ENCODE data around the gene ONECUT3. TPM values are rescaled to one million over a fixed set of nuclear protein-coding genes. Genes with fewer than 3 reads are reported as not detected.

The ONECUT3 gene
- total and polyA plus RNA-seq, 2 of the 4 experiments (the other 2 are of a cell fraction), result not detected

- Histone ChIP-seq H2BK5ac (ENCODE audit: low read depth, low read length, poor library complexity, severe bottlenecking) (no peak overlapping the region), H3K27ac (ENCODE audit: insufficient read depth, low read length) (no peak overlapping the region), H3K4me1 (ENCODE audit: control insufficient read depth, insufficient read depth, low read length) (no peaks in the 10 kb centered on the region), H3K79me1 (ENCODE audit: low read depth in 1 of 2, low read length in 2 of 2) (no peaks in the 10 kb centered on the region), H3K4me3 (ENCODE audit: insufficient read depth, low read depth, low read length) (no peak overlapping the region), H3K4ac (ENCODE audit: low read depth, low read length) (no peak overlapping the region), H3K36me3 (ENCODE audit: control insufficient read depth, insufficient read depth, low read length) (no peaks in the 10 kb centered on the region), H3K9me3 (ENCODE audit: control insufficient read depth, insufficient read depth, low read length) (peaks cover 21% of the 10 kb centered on the region), H4K20me1 (ENCODE audit: insufficient read depth, low read length) (no peaks in the 10 kb centered on the region), H3K27me3 (ENCODE audit: control insufficient read depth, insufficient read depth, low read length) (peaks cover 59% of the 10 kb centered on the region), H2BK20ac (ENCODE audit: low read depth, low read length) (no peak overlapping the region), H2BK120ac (ENCODE audit: low read depth, low read length) (no peak overlapping the region), H4K91ac (ENCODE audit: insufficient read depth, low read depth, low read length) (no peak overlapping the region), H2AK9ac (replicated peaks; ENCODE audit: low read depth, low read length, poor library complexity) (no peak overlapping the region), H3K9ac (ENCODE audit: low read depth, low read length) (no peak overlapping the region), H4K5ac (ENCODE audit: low read depth, low read length) (no peak overlapping the region), H3K18ac (ENCODE audit: low read depth, low read length) (no peak overlapping the region), H3K4me2 (ENCODE audit: low read depth, low read length) (no peak overlapping the region), H4K8ac (ENCODE audit: low read depth in 2 of 2, low read length in 2 of 2) (no peak overlapping the region), H3K9me1 (ENCODE audit: insufficient read depth, low read length) (no peaks in the 10 kb centered on the region), H2AK5ac (ENCODE audit: low read depth, low read length) (no peak overlapping the region), H3K14ac (replicated peaks; ENCODE audit: low read depth, low read length) (no peak overlapping the region), H3K23ac (ENCODE audit: low read depth, low read length) (no peak overlapping the region), H2BK15ac (ENCODE audit: low read depth, low read length) (no peak overlapping the region), H2AFZ (replicated peaks; ENCODE audit: low read length, poor library complexity) (no peak overlapping the region), H3K56ac (ENCODE audit: extremely low read depth, insufficient read depth, low read length) (no peak overlapping the region)
- CTCF ChIA-PET, result no interaction called here
- POLR2A ChIA-PET (ENCODE audit: unreplicated experiment), result no interaction called here
- in situ Hi-C loops (cut with MboI; ENCODE audit: low sequenced_read_pairs), result no loop called here
- DNase-seq, result no peak
- BruUV-seq (replicated peaks), result no TSS peak
- WGBS, 2 experiments (ENCODE audit: extremely low coverage in 2 of 2, insufficient read length in 1 of 2), result 83% methylated on average over 1 of the region's 4 CpGs; no CpG with 5 or more reads in 1 of the 2 experiments
- TF ChIP-seq MAFK (IDR thresholded peaks at IDR 0.05; ENCODE audit: low read depth, low read length), result no peak
- TF ChIP-seq USF2 (IDR thresholded peaks at IDR 0.05; ENCODE audit: low read depth, low read length), result no peak
- no peak for TF ChIP-seq FOS (IDR thresholded peaks at IDR 0.05; ENCODE audit: low read depth, low read length)
- TF ChIP-seq RCOR1 (IDR thresholded peaks at IDR 0.05; ENCODE audit: insufficient replicate concordance, low read length), result no peak
- no peak for TF ChIP-seq MXI1 (IDR thresholded peaks at IDR 0.05; ENCODE audit: borderline replicate concordance, low read depth, low read length)
- TF ChIP-seq POLR2A (IDR thresholded peaks at IDR 0.05; ENCODE audit: low read depth, low read length), result no peak
- TF ChIP-seq RFX5 (IDR thresholded peaks at IDR 0.05; ENCODE audit: low read depth, low read length), result no peak
- TF ChIP-seq RAD21 (IDR thresholded peaks at IDR 0.05; ENCODE audit: low read length), result no peak
- no peak for TF ChIP-seq NFE2L2 (IDR thresholded peaks at IDR 0.05; ENCODE audit: low read depth, low read length)
- TF ChIP-seq CHD1 (IDR thresholded peaks at IDR 0.05; ENCODE audit: low read depth, low read length), result no peak
- no peak for TF ChIP-seq SMC3 (IDR thresholded peaks at IDR 0.05; ENCODE audit: low read depth, low read length)
- TF ChIP-seq ELK1 (IDR thresholded peaks at IDR 0.05; ENCODE audit: borderline replicate concordance, low read depth, low read length), result no peak
- TF ChIP-seq CEBPB (IDR thresholded peaks at IDR 0.05; ENCODE audit: low read depth, low read length), result no peak
- TF ChIP-seq MAZ (IDR thresholded peaks at IDR 0.05; ENCODE audit: borderline replicate concordance, low read depth, low read length), result no peak
- no peak for TF ChIP-seq CTCF (conservative IDR thresholded peaks at IDR 0.05; ENCODE audit: low read depth, low read length)
- no peak for TF ChIP-seq BHLHE40 (IDR thresholded peaks at IDR 0.05; ENCODE audit: low read depth, low read length)
- no peak for ATAC-seq (ENCODE audit: low read depth)
- intact Hi-C loops (cut with micrococcal nuclease), result no loop called here
- dilution Hi-C loops (cut with HindIII; ENCODE audit: low sequenced_read_pairs, unreplicated experiment), result no loop called here
These were observed 17.7 kb downstream of the ONECUT3 start for GRCh38 chr19:1770866-1771576.
